OCI-LY7 (cell line): ENCODE data around the gene ZNF526. TPM values are rescaled to one million over a fixed set of nuclear protein-coding genes. Genes with fewer than 3 reads are reported as not detected.
A peak's percentile ranks its signal among the peaks of the same experiment; 100 is the strongest.

Experiments
- BruUV-seq: library from RNA; stranded (reverse); fragments of 400-500 nt; replicated peaks from 2 replicates; lab custom pipeline; 2021; lab: Mats Ljungman, UMichigan
- CTCF ChIA-PET: fragments of 300-600 bp; sonication (Branson Sonifier 250); formaldehyde crosslinking; loops from one replicate; lab custom pipeline; 2022; ENCODE audit warnings: antibody characterized with exemption; ENCODE audit not compliant: unreplicated experiment; lab: Charles Lee
- POLR2A ChIA-PET: fragments of 300-600 bp; sonication (Branson Sonifier 250); formaldehyde crosslinking; loops from one replicate; lab custom pipeline; 2022; ENCODE audit warnings: antibody characterized with exemption; lab: Charles Lee
- DNase-seq: peaks from one replicate; pipeline ENCODE4 v3.0.0-alpha.2; 2015; ENCODE audit warnings: low spot score
- H2AFZ ChIP-seq: fragments of 200-600 bp; sonication (generic), shearing (Covaris generic); 2 replicates; pipeline ENCODE4 v1.6.1; 2014; ENCODE audit warnings: mild to moderate bottlenecking, antibody characterized with exemption, low read length, moderate library complexity
- H3K27ac ChIP-seq: fragments of 200-600 bp; sonication (generic); 2 replicates; pipeline ENCODE4 v1.5.1; 2014; ENCODE audit warnings: mixed run types, low read depth, mild to moderate bottlenecking, moderate library complexity, low read length, inconsistent platforms; ENCODE audit not compliant: poor library complexity, severe bottlenecking
- H3K36me3 ChIP-seq: fragments of 200-600 bp; sonication (generic); 2 replicates; pipeline ENCODE4 v1.6.1; 2014; ENCODE audit warnings: mild to moderate bottlenecking, antibody characterized with exemption, low read length, moderate library complexity, mixed read lengths; ENCODE audit not compliant: insufficient read depth
- H3K4me1 ChIP-seq: fragments of 200-600 bp; sonication (generic); 2 replicates; pipeline ENCODE4 v1.5.1; 2014; ENCODE audit warnings: mild to moderate bottlenecking, low read length; ENCODE audit not compliant: insufficient read depth, poor library complexity, severe bottlenecking
- H3K4me2 ChIP-seq: fragments of 200-600 bp; sonication (generic); 2 replicates; pipeline ENCODE4 v1.6.1; 2014; ENCODE audit warnings: mild to moderate bottlenecking, low read length
- H3K4me3 ChIP-seq: fragments of 200-600 bp; sonication (generic); 2 replicates; pipeline ENCODE4 v1.5.1; 2014; ENCODE audit warnings: mild to moderate bottlenecking, low read depth, low read length; ENCODE audit not compliant: poor library complexity, severe bottlenecking
- H3K79me2 ChIP-seq: fragments of 200-600 bp; sonication (generic); 2 replicates; pipeline ENCODE4 v1.6.1; 2016; ENCODE audit warnings: low read depth, mild to moderate bottlenecking, low read length, moderate library complexity, mixed read lengths; ENCODE audit not compliant: insufficient read depth
- H3K9me2 ChIP-seq: fragments of 200-600 bp; sonication (generic); 2 replicates; pipeline ENCODE4 v1.6.1; 2016; ENCODE audit warnings: mild to moderate bottlenecking, low read length, mixed read lengths; ENCODE audit not compliant: insufficient read depth
- H3K9me3 ChIP-seq: fragments of 200-600 bp; sonication (generic); 2 replicates; pipeline ENCODE4 v1.6.1; 2014; ENCODE audit warnings: mild to moderate bottlenecking, mixed run types, low read length, mixed read lengths
- H4K20me1 ChIP-seq: fragments of 200-600 bp; sonication (generic); 2 replicates; pipeline ENCODE4 v1.6.1; 2014; ENCODE audit warnings: mild to moderate bottlenecking, antibody characterized with exemption, low read length, moderate library complexity, mixed read lengths; ENCODE audit not compliant: insufficient read depth
- EZH2phosphoT487 ChIP-seq: fragments of 200-600 bp; sonication (generic); IDR thresholded peaks from 2 replicates; pipeline ENCODE4 v1.6.1; 2018; ENCODE audit warnings: low read depth, borderline replicate concordance, mild to moderate bottlenecking, mixed run types, antibody characterized with exemption, low read length, moderate library complexity, mixed read lengths
- intact Hi-C: fragments of 100-400 bp; cut with micrococcal nuclease; formaldehyde crosslinking; loops from one replicate; pipeline ENCODE4 v1.10.0; 2022; ENCODE audit not compliant: unreplicated experiment
- total RNA-seq, 2 experiments: library from RNA; depleted of rRNA in 1 of 2; stranded (reverse); fragments of >200 nt in 1 of 2; shearing (Covaris generic) in 1 of 2; gene quantifications; 2 replicates each; pipeline ENCODE4 v1.2.3, GENCODE V29; 2014 to 2022
- TF ChIP-seq, protein P1 (sequence below): fragments of 200-600 bp; sonication (generic); conservative IDR thresholded peaks from 2 replicates; pipeline ENCODE4 v1.5.1; 2014; ENCODE audit warnings: mild to moderate bottlenecking, antibody characterized with exemption, low read length, moderate library complexity, mixed read lengths

The ZNF526 gene
- total RNA-seq, 2 experiments from 2014 or later, result 9.0 to 12.7 TPM

DNA sequence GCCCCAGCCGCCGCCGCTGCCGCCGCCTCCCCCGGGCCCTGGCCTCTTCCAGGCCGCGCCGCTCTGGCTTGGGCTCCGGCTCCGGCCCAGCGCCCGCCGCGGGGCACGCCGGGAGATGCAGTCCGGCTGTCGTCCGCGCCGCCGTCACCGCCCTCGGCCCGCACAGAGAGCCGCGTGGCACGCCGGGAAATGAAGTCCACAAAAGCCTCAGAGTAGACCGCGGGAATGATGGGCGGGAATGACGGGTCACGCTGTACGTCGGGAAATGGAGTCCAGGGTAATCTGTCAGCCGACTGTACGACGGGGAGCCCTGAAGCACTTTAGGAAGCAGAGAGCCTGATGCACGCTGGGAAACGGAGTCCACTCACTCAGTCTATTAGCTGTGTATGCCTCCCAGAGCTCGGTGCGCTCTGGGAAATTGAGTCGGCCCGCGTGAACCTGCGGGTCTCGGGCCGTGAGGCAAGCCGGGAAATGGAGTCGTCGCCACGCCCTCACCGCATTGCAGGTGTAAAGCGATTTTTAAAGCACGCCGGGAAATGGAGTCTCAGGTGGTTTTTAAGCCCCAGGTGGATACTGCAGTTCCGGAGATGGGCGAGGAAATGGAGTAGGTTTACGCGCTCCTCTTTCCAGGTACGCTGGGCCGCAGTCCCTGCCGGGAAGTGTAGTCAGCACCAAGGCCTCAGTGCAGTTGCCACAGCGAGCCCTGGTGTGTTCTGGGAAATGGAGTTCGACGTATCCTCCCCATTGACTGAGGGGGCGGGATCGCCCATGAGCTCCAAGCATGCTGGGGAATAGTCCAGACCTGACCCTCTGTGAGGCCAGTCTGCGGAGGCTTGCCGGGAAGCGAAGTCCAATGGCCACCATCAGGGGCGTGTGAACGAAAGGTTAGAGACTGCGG is 22.6 kb downstream of the ZNF526 start, which contains the start of gene GSK3A:
GSK3A (minus strand) TSS at position 91 of the 898 bp plus-strand sequence. CDS start 137 bp downstream, outside the sequence.
- Histone ChIP-seq H4K20me1 (no peaks in the 10 kb centered on the region), H2AFZ (peak within 1 kb of the TSS; percentile 7; the same call in 1 of the 2 replicates), H3K9me2 (no peaks in the 10 kb centered on the region), H3K4me1 (peaks cover 33% of the 10 kb centered on the region), H3K9me3 (no peaks in the 10 kb centered on the region), H3K4me3 (peak within 1 kb of the TSS; percentile 92), H3K27ac (peak within 1 kb of the TSS; percentile 77), H3K4me2 (peak within 1 kb of the TSS; percentile 96), H3K36me3 (peaks cover 38% of the 10 kb centered on the region; the same call in 1 of the 2 replicates), H3K79me2 (peaks cover 22% of the 10 kb centered on the region)
- ChIA-PET CTCF (interaction anchor here (0.5 to 0.6 kb wide), 2 partner anchors 37 to 134 kb away, joined by 3 to 6 read pairs; no protein-coding TSS in a partner anchor), POLR2A (interaction anchor here (0.5 to 2.3 kb wide), 6 partner anchors 10 to 53 kb away, joined by 3 to 9 read pairs (median 5); partner anchors contain the start of gene ZNF526)
- intact Hi-C loops, result loop anchor here (2.0 kb wide), 1 partner anchor 134 kb away; no protein-coding TSS in a partner anchor
- DNase-seq, result peak; percentile 98
- TF ChIP-seq EZH2phosphoT487, result no peak
- TF ChIP-seq, protein P1, sequence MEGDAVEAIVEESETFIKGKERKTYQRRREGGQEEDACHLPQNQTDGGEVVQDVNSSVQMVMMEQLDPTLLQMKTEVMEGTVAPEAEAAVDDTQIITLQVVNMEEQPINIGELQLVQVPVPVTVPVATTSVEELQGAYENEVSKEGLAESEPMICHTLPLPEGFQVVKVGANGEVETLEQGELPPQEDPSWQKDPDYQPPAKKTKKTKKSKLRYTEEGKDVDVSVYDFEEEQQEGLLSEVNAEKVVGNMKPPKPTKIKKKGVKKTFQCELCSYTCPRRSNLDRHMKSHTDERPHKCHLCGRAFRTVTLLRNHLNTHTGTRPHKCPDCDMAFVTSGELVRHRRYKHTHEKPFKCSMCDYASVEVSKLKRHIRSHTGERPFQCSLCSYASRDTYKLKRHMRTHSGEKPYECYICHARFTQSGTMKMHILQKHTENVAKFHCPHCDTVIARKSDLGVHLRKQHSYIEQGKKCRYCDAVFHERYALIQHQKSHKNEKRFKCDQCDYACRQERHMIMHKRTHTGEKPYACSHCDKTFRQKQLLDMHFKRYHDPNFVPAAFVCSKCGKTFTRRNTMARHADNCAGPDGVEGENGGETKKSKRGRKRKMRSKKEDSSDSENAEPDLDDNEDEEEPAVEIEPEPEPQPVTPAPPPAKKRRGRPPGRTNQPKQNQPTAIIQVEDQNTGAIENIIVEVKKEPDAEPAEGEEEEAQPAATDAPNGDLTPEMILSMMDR, result no peak
- BruUV-seq, result no TSS peak

DNA sequence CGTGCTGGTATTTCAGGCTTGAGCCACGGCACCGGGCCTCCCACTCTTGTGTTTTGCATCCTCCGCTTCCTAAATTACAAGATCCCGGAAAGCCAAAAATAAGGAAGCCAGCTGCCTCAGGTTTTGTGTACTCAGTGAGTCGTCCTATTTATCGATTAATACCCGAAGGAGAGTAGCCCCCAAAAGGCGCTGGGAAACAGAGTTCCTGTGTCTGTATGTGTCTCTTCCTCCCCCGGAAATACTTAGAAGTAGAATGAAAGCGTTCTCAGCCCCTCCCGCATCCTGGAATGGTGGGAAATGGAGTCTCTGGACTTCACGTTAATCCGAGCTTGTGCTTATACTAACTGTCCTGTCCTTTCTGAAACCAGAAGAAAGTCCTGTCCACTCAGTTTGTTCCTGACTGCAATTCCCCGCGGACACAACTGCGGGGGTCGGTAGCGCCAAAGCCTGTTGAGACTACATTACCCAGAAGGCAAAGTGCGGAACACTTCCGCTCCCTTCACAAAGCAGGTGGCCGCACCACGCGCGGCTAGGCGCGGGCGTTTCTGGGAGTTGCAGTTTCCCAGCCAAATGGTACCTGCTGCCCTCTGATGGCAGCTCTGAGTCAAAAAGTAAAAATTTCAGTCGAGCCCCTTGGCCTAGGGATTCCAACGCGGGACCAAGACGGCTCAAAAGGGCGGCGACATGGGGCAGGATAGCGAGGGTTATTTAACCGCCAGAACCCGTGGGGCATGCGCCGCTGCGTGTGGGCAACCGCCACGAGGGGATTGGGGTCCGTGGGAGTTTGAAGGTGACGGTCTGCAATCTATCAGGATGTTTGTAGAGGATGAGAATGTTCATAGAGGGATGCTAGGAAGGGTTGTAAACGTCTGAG is 24.5 kb downstream of the ZNF526 start:
- intact Hi-C loops, result loop anchor here (1.0 to 2.0 kb wide), 2 partner anchors 36 to 112 kb away; partner anchors contain the start of gene POU2F2
- TF ChIP-seq, protein P1, result peak; percentile 81
- TF ChIP-seq EZH2phosphoT487, result no peak
- Histone ChIP-seq H2AFZ (peak overlapping the region; percentile 75; the same call in 1 of the 2 replicates), H3K9me2 (no peaks in the 10 kb centered on the region), H3K79me2 (peaks cover 22% of the 10 kb centered on the region), H3K9me3 (no peaks in the 10 kb centered on the region), H3K36me3 (peaks cover 31% of the 10 kb centered on the region; the same call in 1 of the 2 replicates), H3K4me1 (peaks cover 33% of the 10 kb centered on the region), H3K4me3 (peak overlapping the region; percentile 92), H3K4me2 (peak overlapping the region; percentile 90), H4K20me1 (no peaks in the 10 kb centered on the region), H3K27ac (peak overlapping the region; percentile 77)
- ChIA-PET CTCF (no interaction called here), POLR2A (interaction anchor here (0.5 to 2.3 kb wide), 3 partner anchors 26 to 129 kb away, joined by 3 to 6 read pairs (median 3); no protein-coding TSS in a partner anchor)
- no TSS peak for BruUV-seq
- peak; percentile 96 for DNase-seq
